Astrocyte (in vitro differentiated cells and primary cell): ENCODE measurements around the gene INTS2.

Experiments used
- CTCF ChIP-seq: IDR thresholded peaks from 2 replicates; pipeline ENCODE4 v1.5.1; 2011; ENCODE audit warnings: low read depth, mild to moderate bottlenecking, inconsistent platforms, low read length, moderate library complexity; ENCODE audit not compliant: insufficient read depth
- EZH2 ChIP-seq: IDR thresholded peaks from 2 replicates; pipeline ENCODE4 v1.6.1; 2012; ENCODE audit warnings: mild to moderate bottlenecking, low read length, inconsistent platforms; ENCODE audit not compliant: insufficient read depth

- TF ChIP-seq CTCF (no peak), EZH2 (no peak)
Observed at GRCh38 chr17:61817452-61817851, 110.3 kb downstream of the INTS2 start.
